ENCODE results near the gene NFATC1.
"Not testable (repeated sequence)": the region's sequence is repeated elsewhere in the genome, so short reads cannot be mapped to it uniquely, and the experiment has no call there.

Gene NFATC1

GRCh38 chr18:79493211-79493800 is 97.6 kb downstream of the NFATC1 start:
- no peak for DNase-seq

- no peak for DNase-seq
These were observed 98.1 kb downstream of the NFATC1 start for GRCh38 chr18:79493801-79494211.

- no peak for DNase-seq
These were observed 99.2 kb downstream of the NFATC1 start for GRCh38 chr18:79494936-79495335.

- no peak for DNase-seq
These were observed 99.9 kb downstream of the NFATC1 start for GRCh38 chr18:79495591-79496071.

- no peak for DNase-seq
These were observed 100.7 kb downstream of the NFATC1 start for GRCh38 chr18:79496237-79496977.

GRCh38 chr18:79496978-79497637 is 101.4 kb downstream of the NFATC1 start:
- no peak for DNase-seq

DNA sequence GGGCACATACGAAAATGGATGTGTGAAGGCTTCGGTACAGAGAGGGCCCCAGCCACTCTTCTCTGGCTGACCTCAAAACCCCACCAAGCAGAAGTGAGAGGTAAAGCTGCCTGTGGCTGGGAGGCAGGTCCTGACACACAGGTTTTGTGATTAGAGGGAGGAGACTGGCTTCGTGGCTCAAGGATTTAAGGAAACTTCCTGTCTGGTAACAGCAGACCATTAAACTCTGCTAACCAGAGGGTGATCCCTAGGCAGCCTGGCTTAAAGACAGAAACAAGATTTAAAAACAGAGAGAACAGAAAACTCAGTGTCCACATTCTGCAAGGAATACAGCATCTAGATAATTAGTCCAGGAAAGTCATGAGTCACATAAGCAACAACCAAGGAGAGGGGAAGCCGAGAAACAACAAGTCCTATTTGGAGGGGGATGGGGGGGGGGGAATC is 101.9 kb downstream of the NFATC1 start:
- no peak for DNase-seq

- DNase-seq = no peak
These were observed 102.9 kb downstream of the NFATC1 start for GRCh38 chr18:79498662-79499061.

GRCh38 chr18:79501006-79501405 is 105.3 kb downstream of the NFATC1 start:
- no peak for DNase-seq

DNA sequence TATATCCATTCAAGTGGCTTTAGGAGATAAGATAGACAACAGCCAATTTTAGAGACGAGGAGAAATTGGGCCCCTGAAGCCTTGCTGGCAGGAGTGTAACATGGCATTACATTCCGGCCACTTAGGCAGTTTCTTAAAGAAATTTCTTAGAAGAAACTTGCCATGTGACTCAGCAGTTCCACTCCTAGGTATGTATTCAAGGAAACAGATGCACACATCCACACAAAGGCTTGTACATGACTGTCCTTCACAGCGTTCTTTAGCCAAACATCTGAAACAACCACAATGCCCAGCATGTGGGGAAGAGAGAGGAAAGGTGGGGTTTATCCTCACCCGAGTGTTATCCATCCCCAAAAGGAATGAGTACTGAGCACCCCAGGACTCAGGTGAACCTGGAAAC is 107.1 kb downstream of the NFATC1 start:
- DNase-seq = no peak

DNA sequence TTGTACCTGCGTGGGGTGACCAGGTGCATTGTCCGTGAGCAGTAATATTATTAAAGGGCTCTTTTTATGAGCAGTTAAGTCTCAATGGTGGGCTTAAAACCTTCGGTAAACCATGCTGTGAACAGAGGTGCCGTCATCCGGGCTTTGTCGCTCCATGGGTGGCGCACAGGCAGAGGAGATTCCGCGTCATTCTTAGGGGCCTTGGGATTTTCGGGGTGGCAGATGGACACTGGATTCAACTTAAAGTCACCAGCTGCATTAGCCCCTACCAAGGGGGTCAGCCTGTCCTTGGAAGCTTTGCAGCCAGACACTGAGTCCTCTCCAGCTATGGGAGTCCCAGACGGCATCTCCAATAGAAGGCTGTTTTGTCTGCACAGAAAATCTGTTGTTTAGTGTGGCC is 107.7 kb downstream of the NFATC1 start:
- DNase-seq = no peak

- no peak for DNase-seq
These were observed 108.3 kb downstream of the NFATC1 start for GRCh38 chr18:79504034-79504433.

GRCh38 chr18:79504495-79504894 is 108.8 kb downstream of the NFATC1 start:
- DNase-seq = not testable (repeated sequence)

DNA sequence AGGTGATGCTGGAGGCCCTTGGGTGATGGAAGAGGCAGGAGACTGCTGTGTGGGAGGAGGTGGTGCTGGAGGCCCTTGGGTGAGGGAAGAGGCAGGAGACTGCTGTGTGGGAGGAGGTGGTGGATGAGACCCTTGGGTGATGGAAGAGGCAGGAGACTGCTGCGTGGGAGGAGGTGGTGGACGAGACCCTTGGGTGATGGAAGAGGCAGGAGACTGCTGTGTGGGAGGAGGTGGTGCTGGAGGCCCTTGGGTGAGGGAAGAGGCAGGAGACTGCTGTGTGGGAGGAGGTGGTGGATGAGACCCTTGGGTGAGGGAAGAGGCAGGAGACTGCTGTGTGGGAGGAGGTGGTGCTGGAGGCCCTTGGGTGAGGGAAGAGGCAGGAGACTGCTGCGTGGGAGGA is 109.7 kb downstream of the NFATC1 start:
- DNase-seq = not testable (repeated sequence)

GRCh38 chr18:79506191-79507075 is 110.7 kb downstream of the NFATC1 start:
- DNase-seq = peak in 2 of 3 donors; percentile 22 to 28

- peak in 2 of 3 donors; percentile 19 to 41 for DNase-seq
These were observed 111.4 kb downstream of the NFATC1 start for GRCh38 chr18:79507076-79507545.

DNA sequence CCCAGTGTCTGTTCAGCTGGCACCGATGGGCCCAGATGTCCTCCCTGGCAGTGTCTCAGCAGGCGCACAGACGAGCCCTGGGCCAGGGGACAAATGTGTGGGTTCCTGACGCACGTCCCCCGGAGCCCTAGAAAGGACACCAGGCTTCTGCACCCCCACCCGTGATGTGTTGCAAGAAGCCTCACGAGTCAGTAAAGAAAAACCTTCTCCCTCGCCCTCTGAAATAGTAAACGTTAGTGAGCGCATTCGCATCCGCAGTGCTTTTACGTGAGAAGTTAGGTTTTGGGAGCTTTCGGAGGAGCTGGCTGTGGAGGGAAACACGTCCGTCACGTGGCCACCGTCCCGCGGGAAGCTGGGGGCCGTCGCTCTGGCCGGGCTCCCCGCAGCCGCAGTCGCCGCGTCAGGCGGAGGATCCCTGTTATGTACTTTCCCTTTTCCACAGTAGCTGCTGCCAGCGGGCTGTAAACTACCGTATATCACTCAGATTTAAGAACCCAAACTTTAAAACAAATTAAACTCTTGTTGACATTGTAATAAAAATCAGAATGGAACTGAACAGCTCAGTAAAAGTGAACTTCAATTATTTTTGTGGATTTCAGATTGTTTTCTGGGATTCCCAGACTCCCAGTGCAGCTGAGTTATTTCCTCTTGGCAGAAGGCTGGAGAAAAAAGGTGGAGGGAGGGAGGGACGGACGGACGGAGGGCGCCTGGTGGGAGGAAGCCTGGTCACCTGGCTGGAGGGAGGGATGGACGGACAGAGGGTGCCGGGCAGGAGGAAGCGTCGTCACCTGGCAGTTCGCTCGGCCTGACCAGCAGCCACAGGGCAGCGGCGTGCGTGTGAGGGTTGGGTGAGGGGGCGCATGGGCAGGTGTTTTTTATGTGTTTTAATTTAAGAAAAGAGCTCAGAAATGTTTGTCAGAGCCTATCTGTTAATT is 112.1 kb downstream of the NFATC1 start:
- DNase-seq = peak; percentile 69 to 84 (median 75)

DNA sequence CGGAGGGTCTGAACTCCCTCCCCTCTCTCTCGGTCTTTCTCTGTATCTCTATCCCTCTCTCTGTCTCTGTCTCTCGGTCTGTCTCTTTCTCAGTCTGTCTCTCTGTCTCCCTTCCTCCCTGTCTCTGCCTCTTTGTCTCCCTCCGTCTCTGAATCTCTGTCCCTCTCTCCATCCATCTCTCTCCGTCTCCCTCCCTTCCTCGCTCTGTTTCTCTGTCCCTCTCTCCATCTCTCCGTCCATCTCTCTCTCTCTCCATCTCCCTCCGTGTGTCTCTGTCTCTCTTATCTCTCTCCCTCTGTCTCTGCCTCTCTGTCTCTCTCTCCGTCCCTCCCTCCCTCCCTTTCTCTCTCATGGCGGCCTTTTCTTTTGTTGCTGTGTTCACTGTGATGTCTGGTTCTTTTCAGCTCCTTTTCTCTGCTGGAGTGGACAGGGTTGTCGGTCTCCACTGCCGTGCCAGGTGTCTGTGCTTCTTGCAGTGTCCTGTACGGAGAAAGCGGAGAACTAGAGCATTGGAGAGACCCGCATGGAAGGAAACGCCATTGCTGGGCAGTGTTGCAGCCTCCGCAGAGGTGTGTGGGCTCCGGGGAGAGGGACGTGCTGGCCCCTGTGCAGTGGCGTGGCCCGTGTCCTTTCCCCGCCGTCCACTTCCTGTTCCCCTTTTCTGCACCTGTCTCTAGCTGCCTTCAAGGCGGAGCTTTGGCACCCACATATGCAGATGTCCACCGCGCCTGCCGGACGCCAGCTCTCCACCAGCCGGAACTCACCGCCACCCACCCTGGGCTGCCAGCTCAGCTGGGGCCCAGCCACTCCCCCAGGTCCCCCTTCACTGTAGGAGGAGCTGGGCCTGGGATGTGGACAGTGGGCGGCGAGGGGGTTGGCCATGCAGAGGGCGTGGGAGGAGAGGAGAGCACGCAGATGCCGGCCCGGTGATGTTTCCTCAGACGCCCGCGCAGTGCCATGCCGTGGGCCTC is 113.1 kb downstream of the NFATC1 start:
- peak; percentile 27 to 53 (median 29) for DNase-seq

DNA sequence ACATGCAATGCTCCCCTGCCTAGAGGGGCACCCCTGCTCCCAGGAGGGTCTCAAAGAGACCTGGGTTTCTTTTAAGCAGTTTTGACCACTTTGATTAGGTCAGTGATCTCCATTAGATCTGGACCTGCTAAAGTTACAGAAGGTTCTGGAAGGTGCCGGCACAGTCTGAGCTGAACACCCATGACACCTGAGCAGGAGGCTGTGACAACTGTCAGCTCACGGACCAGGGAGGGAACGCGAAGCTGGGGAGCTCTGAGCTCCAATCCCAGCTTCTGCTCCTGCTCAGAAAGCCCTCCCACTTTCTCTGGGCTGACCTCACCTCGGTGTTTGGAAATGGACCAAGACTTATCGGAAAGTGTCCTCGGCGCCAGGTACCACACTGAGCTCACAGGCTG is 113.8 kb downstream of the NFATC1 start:
- no peak for DNase-seq

DNA sequence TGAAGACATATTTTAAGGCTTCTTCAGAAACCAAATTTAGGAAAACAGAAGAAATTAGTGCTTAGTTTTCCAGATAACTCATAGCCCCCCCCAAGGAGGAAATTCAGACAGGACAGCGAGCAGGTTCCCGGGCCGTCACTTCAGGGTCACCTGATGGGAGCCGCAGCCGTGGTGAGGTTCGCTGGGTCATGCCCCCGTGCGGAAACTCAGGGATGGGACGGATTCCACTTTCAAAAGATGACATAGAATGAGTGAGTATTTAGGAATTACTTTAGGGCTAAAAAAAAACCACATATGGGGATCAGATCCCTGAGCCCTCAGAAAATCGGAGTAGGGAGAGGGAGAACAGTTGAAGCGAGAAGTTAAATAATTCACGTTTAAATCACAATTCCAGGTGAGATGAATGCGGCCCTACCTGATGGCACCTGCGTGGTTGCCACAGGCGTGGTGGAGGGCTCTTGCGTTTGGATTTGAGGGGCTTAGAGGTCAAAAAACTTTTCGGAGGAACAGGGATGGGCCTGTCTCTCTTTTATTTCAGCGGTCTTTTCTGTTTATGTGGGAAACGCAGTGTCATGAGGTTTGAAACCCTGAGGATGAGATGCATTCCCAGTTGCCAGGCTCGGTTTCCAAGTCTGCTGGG is 114.4 kb downstream of the NFATC1 start:
- no peak for DNase-seq

Data from suppressor macrophage treated with lipopolysaccharide for 1 hour (primary cell).